Lung (tissue), 12 donors: ENCODE results near the gene POLR3E. TPM values are rescaled to one million over a fixed set of nuclear protein-coding genes. Genes with fewer than 3 reads are reported as not detected.

ENCODE experiments used
- ATAC-seq: fragments of 200-7000 bp; cut with Tn5 transposase; one replicate; pipeline ENCODE4 v1.9.1; 2020; ENCODE audit warnings: moderate number of reproducible peaks; ENCODE audit not compliant: insufficient read depth, low FRiP score
- DNase-seq, 3 donors: peaks; one replicate each; pipeline ENCODE4 v3.0.0-alpha.2; 2013 to 2017
- H3K27ac ChIP-seq, 2 donors: one replicate each; pipeline ENCODE4 v1.5.1; 2013; ENCODE audit warnings: mild to moderate bottlenecking in 2 of 2, moderate library complexity in 2 of 2, control low read depth in 1 of 2, inconsistent platforms in 1 of 2, low read depth in 1 of 2, low read length in 1 of 2
- H3K27me3 ChIP-seq, 3 donors: one replicate each; pipeline ENCODE4 v1.5.1; 2013; ENCODE audit warnings: low read length in 2 of 3; ENCODE audit not compliant: control insufficient read depth in 3 of 3, insufficient read depth in 3 of 3
- H3K36me3 ChIP-seq, 4 donors: one replicate each; pipeline ENCODE4 v1.5.1; 2013; ENCODE audit warnings: low read length in 4 of 4, mild to moderate bottlenecking in 1 of 4, moderate library complexity in 1 of 4; ENCODE audit not compliant: control insufficient read depth in 4 of 4, insufficient read depth in 4 of 4
- H3K4me1 ChIP-seq, 5 donors: one replicate each; pipeline ENCODE4 v1.5.1; 2013; ENCODE audit warnings: low read length in 5 of 5, mild to moderate bottlenecking in 2 of 5, moderate library complexity in 1 of 5; ENCODE audit not compliant: control insufficient read depth in 5 of 5, insufficient read depth in 5 of 5
- H3K4me3 ChIP-seq: one replicate; pipeline ENCODE4 v1.5.1; 2013; ENCODE audit warnings: mild to moderate bottlenecking, control low read depth, moderate library complexity
- H3K9ac ChIP-seq, 2 donors: one replicate each; pipeline ENCODE4 v1.5.1; 2013; ENCODE audit warnings: low read length in 2 of 2, control low read depth in 1 of 2; ENCODE audit not compliant: insufficient read depth in 1 of 2
- H3K9me3 ChIP-seq, 4 donors: one replicate each; pipeline ENCODE4 v1.5.1; 2013; ENCODE audit warnings: low read length in 3 of 4, mild to moderate bottlenecking in 1 of 4, moderate library complexity in 1 of 4; ENCODE audit not compliant: control insufficient read depth in 4 of 4, insufficient read depth in 3 of 4
- CTCF ChIP-seq: IDR thresholded peaks from 2 replicates; pipeline ENCODE4 v1.5.1; 2012; ENCODE audit warnings: mild to moderate bottlenecking; ENCODE audit errors: control extremely low read depth, extremely low read depth
- WGBS, 2 donors: extraction: QIAGEN DNeasy Blood & Tissue Kit; methylation state at CpG; one replicate each; pipeline ENCODE4 v1.1.7; 2013; 5-methylcytosine and 5-hydroxymethylcytosine counted together
- polyA plus RNA-seq, 2 donors: library from polyadenylated mRNA; stranded (reverse); fragments of 200-250 nt; gene quantifications; one replicate each; pipeline ENCODE4 v1.2.1, GENCODE V29; 2013
- total RNA-seq, 2 donors: library from RNA; depleted of rRNA in 1 of 2; stranded (reverse); fragments of >200 nt in 1 of 2; gene quantifications; one replicate each; pipeline ENCODE4 v1.2.1, GENCODE V29; 2014 to 2021
- donor health status: control.
- donor health status: control.
- donor health status: Bipolar disorder and iron deficiency.
- donor health status: healthy.
- donor health status: DM: yes; HTN: yes; CAD: no.

POLR3E gene
- total and polyA plus RNA-seq, 4 donors, result 23.2 to 44.3 (median 34.0) TPM

DNA sequence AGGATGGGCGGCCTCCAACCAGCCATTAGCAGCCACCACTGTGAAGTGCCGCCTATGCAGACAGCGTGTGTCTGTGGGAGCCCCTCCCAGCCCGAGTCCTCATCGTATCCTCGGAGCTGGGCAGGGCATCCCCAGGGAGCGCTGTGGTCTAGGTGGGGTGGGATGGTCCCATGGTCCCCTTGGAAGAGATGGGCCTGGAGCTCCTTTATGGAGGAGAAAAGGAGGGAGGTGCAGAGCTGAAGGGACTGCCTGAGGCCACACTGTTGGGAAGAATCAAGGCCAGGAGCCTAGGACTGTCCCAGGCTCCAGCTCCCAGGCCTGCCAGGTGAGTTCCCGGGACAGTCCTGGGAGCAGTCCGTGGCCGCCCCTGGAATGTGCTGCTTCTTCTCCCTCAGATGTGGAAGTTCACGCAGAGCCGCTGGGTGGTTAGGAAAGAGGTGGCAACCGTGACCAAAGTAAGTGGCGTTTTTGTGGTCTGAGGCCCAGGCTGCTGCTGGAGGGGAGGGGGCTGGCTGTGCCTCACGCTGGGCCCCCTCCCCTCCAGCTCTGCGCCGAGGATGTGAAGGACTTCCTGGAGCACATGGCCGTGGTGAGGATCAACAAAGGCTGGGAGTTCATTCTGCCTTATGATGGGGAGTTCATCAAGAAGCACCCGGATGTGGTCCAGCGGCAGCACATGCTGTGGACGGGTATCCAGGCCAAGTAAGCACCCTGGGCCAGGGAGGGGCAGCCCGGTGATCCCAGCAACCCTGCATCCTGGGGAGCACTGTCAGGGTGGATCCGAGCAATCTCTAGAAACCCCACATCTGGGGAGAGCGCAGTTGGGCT, 27.0 kb downstream of the POLR3E start:
- no peaks in the 10 kb centered on the region for H3K9me3 ChIP-seq
- H3K4me1 ChIP-seq, result no peaks in the 10 kb centered on the region
- no peak for TF ChIP-seq CTCF
- peaks cover 11 to 65% (median 25%) of the 10 kb centered on the region in 4 donors for H3K36me3 ChIP-seq
- H3K9ac ChIP-seq, result no peak overlapping the region
- ATAC-seq (no peak), DNase-seq (no peak)
- H3K27ac ChIP-seq, result no peak overlapping the region
- H3K4me3 ChIP-seq, result no peak overlapping the region
- WGBS, 2 donors, result 84 to 92% methylated on average over 21 to 24 of the region's 24 CpGs
- no peaks in the 10 kb centered on the region for H3K27me3 ChIP-seq

DNA sequence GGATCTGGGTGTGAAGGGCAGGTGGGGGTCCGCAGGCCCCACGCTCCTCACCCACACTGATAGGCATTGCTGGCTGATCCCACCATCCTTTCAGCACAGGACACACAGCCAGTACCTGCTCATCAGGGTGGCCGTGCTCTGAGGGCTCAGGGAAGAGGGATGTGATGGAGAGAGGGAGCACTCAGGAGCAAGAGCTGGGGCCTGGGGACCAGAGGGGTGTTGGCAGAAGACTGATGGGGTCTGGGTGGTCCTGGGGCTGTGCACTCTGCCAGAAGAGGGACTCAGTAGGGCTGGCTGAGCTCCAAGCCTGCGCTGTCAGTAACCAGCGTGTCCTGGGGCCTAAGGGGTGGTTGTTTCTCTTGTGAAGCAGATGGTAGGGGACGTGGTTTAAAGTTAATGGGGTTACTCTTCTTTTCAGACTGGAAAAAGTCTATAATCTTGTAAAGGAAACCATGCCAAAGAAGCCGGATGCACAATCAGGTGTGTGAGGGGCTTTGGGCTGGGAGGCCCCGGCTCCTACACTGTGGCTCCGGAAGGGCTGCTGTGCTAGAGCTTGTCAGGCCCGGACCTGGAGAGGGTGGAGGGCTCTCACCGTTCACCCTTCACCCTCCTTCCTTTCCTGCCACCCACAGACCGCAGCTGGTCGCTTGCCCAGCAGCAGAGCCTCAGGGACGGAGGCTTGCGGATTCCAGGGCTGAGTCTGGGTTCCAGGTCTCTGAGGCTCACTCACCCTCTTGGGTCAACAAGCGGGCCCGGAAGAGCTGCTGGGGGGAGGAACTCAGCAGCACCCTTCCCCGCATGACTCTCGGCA, 27.8 kb downstream of the POLR3E start:
- Histone ChIP-seq H3K27me3 (no peaks in the 10 kb centered on the region), H3K4me1 (no peaks in the 10 kb centered on the region), H3K4me3 (no peak overlapping the region), H3K36me3 (peaks cover 11 to 68% (median 23%) of the 10 kb centered on the region in 4 donors), H3K9ac (no peak overlapping the region), H3K9me3 (no peaks in the 10 kb centered on the region), H3K27ac (no peak overlapping the region)
- no peak for TF ChIP-seq CTCF
- ATAC-seq (no peak), DNase-seq (no peak)
- 89 to 94% methylated on average over 19 of the region's 19 CpGs for WGBS, 2 donors

DNA sequence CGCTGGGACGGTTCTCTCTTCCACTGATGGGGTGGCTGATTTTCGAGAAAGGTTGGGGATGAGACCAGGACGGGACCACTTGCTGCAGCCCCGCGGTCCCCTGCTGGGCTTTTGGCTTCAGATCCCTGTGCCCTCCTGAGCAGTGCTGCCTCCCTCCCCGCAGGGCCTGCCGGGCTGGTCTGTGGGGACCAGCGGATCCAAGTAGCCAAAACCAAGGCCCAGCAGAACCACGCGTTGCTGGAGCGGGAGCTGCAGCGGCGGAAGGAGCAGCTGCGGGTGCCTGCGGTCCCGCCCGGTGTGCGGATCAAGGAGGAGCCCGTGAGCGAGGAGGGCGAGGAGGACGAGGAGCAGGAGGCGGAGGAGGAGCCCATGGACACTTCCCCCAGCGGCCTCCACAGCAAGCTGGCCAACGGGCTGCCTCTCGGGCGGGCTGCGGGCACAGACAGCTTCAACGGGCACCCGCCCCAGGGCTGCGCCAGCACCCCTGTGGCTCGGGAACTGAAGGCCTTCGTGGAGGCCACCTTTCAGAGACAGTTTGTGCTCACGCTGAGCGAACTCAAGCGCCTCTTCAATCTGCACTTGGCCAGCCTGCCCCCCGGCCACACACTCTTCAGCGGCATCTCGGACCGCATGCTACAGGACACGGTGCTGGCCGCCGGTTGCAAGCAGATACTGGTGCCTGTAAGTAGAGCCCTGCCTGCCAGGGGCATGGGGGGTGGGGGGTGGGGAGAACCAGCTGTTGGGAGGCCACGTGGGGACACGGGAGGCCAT, 28.6 kb downstream of the POLR3E start:
- Histone ChIP-seq H3K36me3 (peaks cover 11 to 70% (median 22%) of the 10 kb centered on the region in 4 donors), H3K4me3 (no peak overlapping the region), H3K27me3 (no peaks in the 10 kb centered on the region), H3K27ac (no peak overlapping the region), H3K9ac (no peak overlapping the region), H3K4me1 (no peaks in the 10 kb centered on the region), H3K9me3 (no peaks in the 10 kb centered on the region)
- no peak for DNase-seq
- 96% methylated on average over 44 to 46 of the region's 46 CpGs for WGBS, 2 donors
- TF ChIP-seq CTCF, result no peak
- ATAC-seq, result no peak
